ENCODE data around the gene CUL1.

CUL1 gene

GRCh38 chr7:148811892-148812291 lies 113.2 kb downstream of the CUL1 start:
- DNase-seq = no peak

DNA sequence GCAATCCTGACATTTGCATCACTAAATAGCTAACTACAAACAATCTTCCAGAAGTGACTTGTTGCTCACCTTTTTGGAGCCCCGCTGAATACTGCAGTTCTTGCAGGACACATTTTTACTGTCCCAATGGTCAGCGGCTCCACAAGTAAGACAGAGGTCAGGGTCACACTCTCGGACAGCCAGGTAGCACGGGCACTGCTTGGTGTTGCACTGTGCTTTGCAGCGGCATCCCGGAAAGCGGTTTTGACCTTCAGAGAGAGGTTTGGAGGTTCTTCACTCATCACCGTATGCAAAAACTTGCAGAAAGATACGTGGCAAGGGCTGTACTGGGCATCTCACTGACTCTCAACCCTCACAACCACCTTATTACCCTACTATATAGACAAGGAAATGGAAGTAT lies 115.2 kb downstream of the CUL1 start:
- DNase-seq = no peak

GRCh38 chr7:148814922-148815559 lies 116.3 kb downstream of the CUL1 start:
- DNase-seq = no peak

DNA sequence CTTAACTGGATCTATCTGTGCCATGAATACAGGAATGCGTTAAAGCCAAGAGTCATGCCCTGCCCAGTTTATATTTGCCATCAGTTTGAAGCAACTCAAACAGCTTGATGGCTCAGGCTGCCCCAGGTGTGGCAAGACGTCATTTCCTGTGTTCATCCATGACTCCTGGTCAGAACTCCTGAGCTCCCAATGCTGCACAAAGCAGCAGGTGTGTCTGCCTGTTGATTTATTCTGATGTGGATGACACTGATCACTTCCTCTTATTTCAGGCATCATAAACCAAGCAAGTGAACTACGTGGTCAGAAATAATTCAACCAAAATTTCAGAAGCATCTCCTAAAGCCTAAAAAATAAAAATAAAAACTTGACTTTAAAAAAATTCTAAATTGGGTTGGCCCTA lies 116.9 kb downstream of the CUL1 start:
- no peak for DNase-seq

- DNase-seq = no peak
These were observed 121.1 kb downstream of the CUL1 start for GRCh38 chr7:148819697-148820360.

DNA sequence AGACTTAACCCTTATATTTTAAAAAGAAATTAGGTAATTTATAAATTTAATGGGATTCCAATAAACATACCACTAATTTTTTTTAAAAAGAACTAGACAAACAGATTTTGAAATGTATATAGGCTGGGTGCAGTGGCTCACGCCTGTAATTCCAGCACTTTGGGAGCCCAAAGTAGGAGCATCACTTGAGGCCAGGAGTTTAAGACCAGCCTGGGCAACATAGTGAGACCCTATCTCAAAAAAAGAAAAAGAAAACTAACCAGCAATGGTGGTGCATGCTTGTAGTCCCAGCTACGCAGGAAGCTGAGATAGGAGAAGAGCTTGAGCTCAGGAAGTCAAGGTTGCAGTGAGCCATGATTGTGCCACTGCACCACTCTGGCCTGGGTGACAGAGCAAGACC lies 122.7 kb downstream of the CUL1 start:
- no peak for DNase-seq

DNA sequence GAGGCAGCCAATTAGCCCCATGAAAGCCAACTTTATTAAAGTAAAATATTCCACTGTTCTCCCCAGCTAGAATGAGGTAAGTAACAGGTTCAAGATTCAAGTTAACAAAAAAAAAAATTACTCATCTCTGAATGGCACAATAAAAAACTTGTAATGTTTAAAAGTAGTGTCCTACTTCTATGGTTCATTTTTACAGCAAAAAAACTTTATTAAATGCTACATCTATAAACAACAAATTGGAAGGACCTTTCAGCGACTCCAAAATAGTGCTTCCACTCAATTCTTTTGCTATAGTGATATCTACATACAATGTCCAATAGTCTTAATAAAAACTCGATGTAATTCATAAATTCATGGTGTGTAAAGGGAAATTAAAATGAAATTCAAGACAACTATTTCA lies 126.2 kb downstream of the CUL1 start:
- no peak for DNase-seq

DNA sequence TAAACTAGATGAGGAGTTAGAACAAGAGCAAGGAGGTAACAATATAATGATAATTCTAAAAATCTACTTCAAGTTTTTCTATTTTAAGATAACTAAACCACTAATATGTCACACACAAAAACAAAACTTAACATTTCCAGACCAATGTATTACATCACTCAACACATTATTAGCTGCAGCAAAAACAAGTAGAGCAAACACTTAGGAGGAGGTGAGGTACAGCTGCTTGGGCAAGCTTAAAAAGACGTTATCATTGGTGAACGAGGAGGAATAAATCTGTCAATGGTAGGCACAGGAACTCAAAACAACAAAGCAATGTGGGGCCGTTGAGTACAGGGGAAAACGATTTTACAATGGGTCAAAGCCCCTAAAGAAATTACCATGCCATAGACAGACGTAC lies 126.6 kb downstream of the CUL1 start:
- DNase-seq = no peak

DNA sequence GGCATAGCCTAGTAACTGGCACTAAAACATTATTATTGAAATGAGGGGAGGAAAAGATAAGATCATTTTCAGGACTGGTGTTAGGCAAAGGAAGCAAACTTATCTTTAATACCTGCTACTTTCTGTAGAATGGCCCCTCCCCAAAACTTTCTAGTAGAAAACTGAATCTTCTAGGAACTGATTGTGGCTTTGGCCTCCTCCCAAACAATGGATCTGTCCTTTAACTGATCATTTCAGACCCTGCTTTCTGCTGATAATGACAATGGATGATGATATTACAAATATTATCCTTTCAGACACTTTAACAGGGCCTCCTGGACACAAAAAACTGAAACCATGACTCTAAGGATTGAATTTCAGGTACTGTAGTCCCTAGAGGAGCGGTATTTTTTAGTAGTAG lies 130.3 kb downstream of the CUL1 start:
- no peak for DNase-seq

DNA sequence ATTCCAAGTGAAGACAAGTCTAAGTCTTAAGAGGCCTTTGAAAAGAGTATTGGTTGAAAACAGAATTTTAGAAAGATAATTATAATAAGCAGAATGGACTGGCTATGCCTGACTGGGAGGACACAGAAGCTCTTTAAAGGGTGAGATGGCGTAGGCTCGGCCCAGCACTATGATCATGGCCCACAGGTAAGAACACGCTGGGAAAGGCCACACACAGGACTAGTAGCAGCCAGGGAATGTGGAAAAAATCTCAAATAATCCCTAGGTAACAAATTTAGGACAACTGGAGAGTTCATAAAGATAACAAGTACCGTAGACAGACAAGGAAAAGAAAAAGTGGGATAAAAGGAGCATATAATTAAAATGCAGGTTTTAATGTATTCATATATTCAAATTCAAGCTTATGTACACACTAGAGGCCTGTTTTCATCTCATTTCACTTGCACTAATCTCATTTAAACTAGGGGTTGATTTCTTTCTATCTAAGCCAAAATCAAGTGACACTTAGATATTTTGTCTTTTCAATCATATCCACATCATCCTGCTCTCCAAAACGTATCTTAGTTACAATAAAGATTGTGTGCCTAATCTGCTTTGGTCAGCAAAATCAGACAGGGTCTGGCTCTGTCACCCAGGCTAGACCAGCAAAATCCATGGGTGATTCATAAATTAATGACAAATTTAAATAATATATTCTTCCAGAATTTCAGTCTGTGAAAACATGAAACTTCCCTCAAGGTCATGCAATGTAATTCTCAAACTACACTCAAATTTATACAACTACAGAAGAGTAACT lies 132.4 kb downstream of the CUL1 start:
- no peak for DNase-seq

- no peak for DNase-seq
These were observed 133.1 kb downstream of the CUL1 start for GRCh38 chr7:148831782-148832181.

DNA sequence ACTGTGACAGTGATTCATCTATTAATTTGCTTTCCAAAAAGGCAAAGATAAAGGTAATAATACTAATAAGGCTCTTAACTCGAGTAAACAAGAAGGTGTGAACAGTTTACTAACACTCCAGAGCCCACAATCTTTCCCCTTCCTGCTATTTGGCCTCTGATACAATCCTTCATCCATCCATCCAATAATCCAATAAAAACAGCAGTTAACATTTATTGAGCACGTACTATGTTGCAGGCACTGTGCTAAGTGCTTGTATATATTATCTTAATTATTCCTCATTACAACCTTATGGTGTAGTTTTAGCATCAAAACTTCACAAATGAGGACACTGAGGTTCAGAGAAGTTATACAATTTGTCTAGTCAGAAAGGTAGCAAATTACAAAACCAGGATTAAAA lies 135.9 kb downstream of the CUL1 start:
- DNase-seq = no peak

DNA sequence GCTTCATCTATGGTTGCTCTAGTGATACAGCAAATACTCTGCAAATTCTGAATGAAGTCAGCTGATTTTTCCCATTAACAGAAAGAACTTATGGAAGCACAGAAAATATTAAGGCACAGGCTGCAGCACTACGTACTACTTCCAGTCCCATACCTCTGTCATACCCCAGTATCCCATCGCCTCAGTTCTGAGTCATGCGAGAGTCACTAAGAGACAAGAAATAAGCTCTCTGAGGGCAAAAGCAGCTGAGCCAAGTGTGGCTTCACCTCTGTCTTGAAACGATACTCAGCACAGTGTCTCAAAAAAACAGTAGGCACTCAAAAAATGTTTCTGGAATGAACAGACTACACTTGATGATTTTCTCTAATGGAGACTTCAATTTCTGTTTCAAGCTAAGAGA lies 137.2 kb downstream of the CUL1 start:
- no peak for DNase-seq

- no peak for DNase-seq
These were observed 140.2 kb downstream of the CUL1 start for GRCh38 chr7:148838905-148839304.

GRCh38 chr7:148847815-148848734 lies 149.4 kb downstream of the CUL1 start:
- DNase-seq = no peak

DNA sequence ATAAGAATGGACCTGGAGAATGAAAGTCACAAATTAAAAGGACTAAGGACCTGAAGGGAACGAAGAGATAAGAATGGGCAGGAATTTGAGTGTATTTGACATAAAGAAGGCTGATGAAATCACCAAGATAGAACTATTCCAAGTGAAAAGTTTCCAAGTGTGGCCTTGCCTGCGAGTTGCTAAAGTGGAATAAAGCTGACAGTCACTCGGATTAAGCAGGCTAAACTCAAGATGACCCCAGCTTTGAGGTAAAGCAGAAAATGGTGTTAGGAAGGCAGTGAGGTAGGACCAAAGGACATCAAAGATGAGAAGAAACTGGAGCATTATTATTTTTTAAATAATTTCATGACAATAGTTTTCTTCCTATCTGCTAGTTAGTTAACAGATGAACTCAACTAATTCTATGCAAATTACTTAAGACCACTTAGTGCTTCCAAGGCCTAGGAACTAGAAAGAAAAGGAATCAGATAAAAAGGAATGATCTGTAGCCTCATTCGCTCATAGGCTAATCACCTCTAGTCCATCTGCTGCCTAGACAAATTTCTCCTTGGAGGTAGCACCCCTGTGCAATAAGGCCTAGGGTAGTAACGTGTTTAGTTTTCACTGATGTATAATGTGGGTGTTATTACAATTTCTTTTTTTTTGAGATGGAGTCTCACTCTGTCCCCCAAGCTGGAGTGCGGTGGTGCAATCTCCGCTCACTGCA lies 150.8 kb downstream of the CUL1 start:
- DNase-seq = no peak

DNA sequence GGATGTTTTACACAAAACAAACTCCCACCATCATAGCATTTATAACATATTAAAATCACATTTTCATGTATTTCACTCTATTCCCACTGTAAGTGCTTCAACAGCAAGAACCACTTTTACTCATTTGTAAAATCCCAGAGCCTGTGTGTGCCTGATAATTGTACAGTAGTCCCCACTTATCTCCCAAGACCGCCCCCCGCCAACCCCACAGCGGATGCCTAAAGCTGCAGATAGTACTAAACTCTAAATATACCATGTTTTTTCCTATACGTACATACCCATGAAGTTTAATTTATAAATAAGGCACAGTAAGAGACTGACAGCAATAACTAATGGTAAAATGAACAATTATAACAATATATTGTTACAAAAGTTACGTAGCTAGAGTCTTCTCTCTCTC lies 151.9 kb downstream of the CUL1 start:
- DNase-seq = no peak
